ENCODE results near the gene SAXO1.
"Not testable (repeated sequence)": the region's sequence is repeated elsewhere in the genome, so short reads cannot be mapped to it uniquely, and the experiment has no call there.

The SAXO1 gene

GRCh38 chr9:18999173-18999785 lies 33.7 kb downstream of the SAXO1 start:
- FAIRE-seq, result no peak

- FAIRE-seq, result no peak
These were observed 35.9 kb downstream of the SAXO1 start for GRCh38 chr9:18997151-18997550.

GRCh38 chr9:18996211-18996610 lies 36.8 kb downstream of the SAXO1 start:
- FAIRE-seq, result no peak

- FAIRE-seq, result no peak
These were observed 38.6 kb downstream of the SAXO1 start for GRCh38 chr9:18994263-18994916.

GRCh38 chr9:18991197-18991596 lies 41.8 kb downstream of the SAXO1 start:
- FAIRE-seq, result not testable (repeated sequence)

- no peak for FAIRE-seq
These were observed 42.5 kb downstream of the SAXO1 start for GRCh38 chr9:18990494-18990893.

- no peak for FAIRE-seq
These were observed 43.1 kb downstream of the SAXO1 start for GRCh38 chr9:18989865-18990264.

GRCh38 chr9:18989097-18989496 lies 43.9 kb downstream of the SAXO1 start:
- no peak for FAIRE-seq

- FAIRE-seq, result no peak
These were observed 45.0 kb downstream of the SAXO1 start for GRCh38 chr9:18988003-18988402.

GRCh38 chr9:18985996-18986395 lies 47.0 kb downstream of the SAXO1 start:
- FAIRE-seq, result no peak

GRCh38 chr9:18985464-18985951 lies 47.5 kb downstream of the SAXO1 start:
- no peak for FAIRE-seq

- no peak for FAIRE-seq
These were observed 50.8 kb downstream of the SAXO1 start for GRCh38 chr9:18982262-18982620.

GRCh38 chr9:18981476-18982261 lies 51.3 kb downstream of the SAXO1 start:
- no peak for FAIRE-seq

- FAIRE-seq, result no peak
These were observed 52.8 kb downstream of the SAXO1 start for GRCh38 chr9:18980189-18980588.

GRCh38 chr9:18979367-18979766 lies 53.6 kb downstream of the SAXO1 start:
- no peak for FAIRE-seq

GRCh38 chr9:18978188-18978587 lies 54.8 kb downstream of the SAXO1 start:
- FAIRE-seq, result no peak

- FAIRE-seq, result no peak
These were observed 56.1 kb downstream of the SAXO1 start for GRCh38 chr9:18976709-18977531.

- no peak for FAIRE-seq
These were observed 56.7 kb downstream of the SAXO1 start for GRCh38 chr9:18976221-18976708.

GRCh38 chr9:18973348-18973747 lies 59.7 kb downstream of the SAXO1 start:
- no peak for FAIRE-seq

GRCh38 chr9:18972675-18973074 lies 60.3 kb downstream of the SAXO1 start:
- FAIRE-seq, result no peak

GRCh38 chr9:18971909-18972308 lies 61.1 kb downstream of the SAXO1 start:
- no peak for FAIRE-seq

GRCh38 chr9:18971404-18971803 lies 61.6 kb downstream of the SAXO1 start:
- no peak for FAIRE-seq

- no peak for FAIRE-seq
These were observed 62.6 kb downstream of the SAXO1 start for GRCh38 chr9:18970393-18970792.
